HEK293 (cell line): ENCODE results near the gene ZNF576.

Source experiments
- EGR2 ChIP-seq: fragments of 450-650 bp; formaldehyde crosslinking; IDR thresholded peaks from 2 replicates; pipeline ENCODE4 v1.5.1; 2016; ENCODE audit warnings: low read depth, missing biosample characterization, missing genetic modification characterization
- KLF9 ChIP-seq: fragments of 450-650 bp; formaldehyde crosslinking; IDR thresholded peaks from 2 replicates; pipeline ENCODE4 v1.5.1; 2016; ENCODE audit warnings: missing biosample characterization, missing genetic modification characterization, low read depth
- PATZ1 ChIP-seq: fragments of 450-650 bp; formaldehyde crosslinking; IDR thresholded peaks from 2 replicates; pipeline ENCODE4 v1.5.1; 2016; ENCODE audit warnings: missing biosample characterization, missing genetic modification characterization
- PRDM10 ChIP-seq: fragments of 450-650 bp; formaldehyde crosslinking; IDR thresholded peaks from 2 replicates; pipeline ENCODE4 v1.5.1; 2016; ENCODE audit warnings: missing biosample characterization, missing genetic modification characterization
- REST ChIP-seq: fragments of 450-650 bp; formaldehyde crosslinking; IDR thresholded peaks from 2 replicates; pipeline ENCODE4 v1.5.1; 2016; ENCODE audit warnings: missing biosample characterization, missing genetic modification characterization
- SCRT1 ChIP-seq: fragments of 450-650 bp; formaldehyde crosslinking; IDR thresholded peaks from 2 replicates; pipeline ENCODE4 v1.5.1; 2016; ENCODE audit warnings: missing biosample characterization, missing genetic modification characterization, borderline replicate concordance
- SP2 ChIP-seq: fragments of 450-650 bp; formaldehyde crosslinking; IDR thresholded peaks from 2 replicates; pipeline ENCODE4 v1.5.1; 2016; ENCODE audit warnings: missing biosample characterization, missing genetic modification characterization
- YY2 ChIP-seq: fragments of 450-650 bp; formaldehyde crosslinking; IDR thresholded peaks from 2 replicates; pipeline ENCODE4 v1.5.1; 2016; ENCODE audit warnings: missing biosample characterization, missing genetic modification characterization
- ZBTB10 ChIP-seq: fragments of 450-650 bp; formaldehyde crosslinking; IDR thresholded peaks from 2 replicates; pipeline ENCODE4 v1.5.1; 2016; ENCODE audit warnings: missing biosample characterization, missing genetic modification characterization
- ZBTB48 ChIP-seq: fragments of 450-650 bp; formaldehyde crosslinking; IDR thresholded peaks from 2 replicates; pipeline ENCODE4 v1.5.1; 2016; ENCODE audit warnings: missing biosample characterization, missing genetic modification characterization
- ZFP37 ChIP-seq: fragments of 450-650 bp; formaldehyde crosslinking; IDR thresholded peaks from 2 replicates; pipeline ENCODE4 v1.5.1; 2016; ENCODE audit warnings: missing biosample characterization, missing genetic modification characterization
- ZNF23 ChIP-seq: fragments of 450-650 bp; formaldehyde crosslinking; IDR thresholded peaks from 2 replicates; pipeline ENCODE4 v1.5.1; 2016; ENCODE audit warnings: missing biosample characterization, missing genetic modification characterization, borderline replicate concordance
- ZNF623 ChIP-seq: fragments of 450-650 bp; formaldehyde crosslinking; IDR thresholded peaks from 2 replicates; pipeline ENCODE4 v1.5.1; 2016; ENCODE audit warnings: missing biosample characterization, missing genetic modification characterization
- TF ChIP-seq, protein P1 (sequence below): fragments of 450-650 bp; formaldehyde crosslinking; IDR thresholded peaks from 2 replicates; pipeline ENCODE4 v1.5.1; 2017; ENCODE audit warnings: missing biosample characterization, missing genetic modification characterization
- TF ChIP-seq, protein P2 (sequence below): sonication (generic); formaldehyde crosslinking; IDR thresholded peaks from 2 replicates; pipeline ENCODE4 v1.8.1; 2022; ENCODE audit warnings: mild to moderate bottlenecking, moderate library complexity, missing genetic modification reagents
- TF ChIP-seq, protein P3 (sequence below): fragments of 450-650 bp; formaldehyde crosslinking; conservative IDR thresholded peaks from 2 replicates; pipeline ENCODE4 v1.5.1; 2016; ENCODE audit warnings: low read depth, missing biosample characterization, missing genetic modification characterization

ZNF576 gene

GRCh38 chr19:43595999-43596841 lies at the start of gene ZNF576, which contains the start of gene IRGQ (continued):
- TF ChIP-seq ZFP37 (tag by site-specific recombination), result peak; percentile 95
- TF ChIP-seq, protein P1, sequence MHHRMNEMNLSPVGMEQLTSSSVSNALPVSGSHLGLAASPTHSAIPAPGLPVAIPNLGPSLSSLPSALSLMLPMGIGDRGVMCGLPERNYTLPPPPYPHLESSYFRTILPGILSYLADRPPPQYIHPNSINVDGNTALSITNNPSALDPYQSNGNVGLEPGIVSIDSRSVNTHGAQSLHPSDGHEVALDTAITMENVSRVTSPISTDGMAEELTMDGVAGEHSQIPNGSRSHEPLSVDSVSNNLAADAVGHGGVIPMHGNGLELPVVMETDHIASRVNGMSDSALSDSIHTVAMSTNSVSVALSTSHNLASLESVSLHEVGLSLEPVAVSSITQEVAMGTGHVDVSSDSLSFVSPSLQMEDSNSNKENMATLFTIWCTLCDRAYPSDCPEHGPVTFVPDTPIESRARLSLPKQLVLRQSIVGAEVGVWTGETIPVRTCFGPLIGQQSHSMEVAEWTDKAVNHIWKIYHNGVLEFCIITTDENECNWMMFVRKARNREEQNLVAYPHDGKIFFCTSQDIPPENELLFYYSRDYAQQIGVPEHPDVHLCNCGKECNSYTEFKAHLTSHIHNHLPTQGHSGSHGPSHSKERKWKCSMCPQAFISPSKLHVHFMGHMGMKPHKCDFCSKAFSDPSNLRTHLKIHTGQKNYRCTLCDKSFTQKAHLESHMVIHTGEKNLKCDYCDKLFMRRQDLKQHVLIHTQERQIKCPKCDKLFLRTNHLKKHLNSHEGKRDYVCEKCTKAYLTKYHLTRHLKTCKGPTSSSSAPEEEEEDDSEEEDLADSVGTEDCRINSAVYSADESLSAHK (tag by site-specific recombination), result 0 out of 2 replicates have a peak, but pooled peaks have one; percentile 47
- TF ChIP-seq ZNF23 (tag by site-specific recombination), result no peak
- peak; percentile 71 for TF ChIP-seq ZBTB10 (tag by site-specific recombination)
- TF ChIP-seq PRDM10 (tag by site-specific recombination), result peak; percentile 58
- TF ChIP-seq, protein P2, sequence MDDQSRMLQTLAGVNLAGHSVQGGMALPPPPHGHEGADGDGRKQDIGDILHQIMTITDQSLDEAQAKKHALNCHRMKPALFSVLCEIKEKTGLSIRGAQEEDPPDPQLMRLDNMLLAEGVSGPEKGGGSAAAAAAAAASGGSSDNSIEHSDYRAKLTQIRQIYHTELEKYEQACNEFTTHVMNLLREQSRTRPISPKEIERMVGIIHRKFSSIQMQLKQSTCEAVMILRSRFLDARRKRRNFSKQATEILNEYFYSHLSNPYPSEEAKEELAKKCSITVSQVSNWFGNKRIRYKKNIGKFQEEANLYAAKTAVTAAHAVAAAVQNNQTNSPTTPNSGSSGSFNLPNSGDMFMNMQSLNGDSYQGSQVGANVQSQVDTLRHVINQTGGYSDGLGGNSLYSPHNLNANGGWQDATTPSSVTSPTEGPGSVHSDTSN (CRISPR knock-in tag), result no peak
- peak; percentile 98 for TF ChIP-seq EGR2 (tag by site-specific recombination)
- peak; percentile 100 for TF ChIP-seq SCRT1 (tag by site-specific recombination)
- peak; percentile 77 for TF ChIP-seq SP2 (tag by site-specific recombination)
- peak; percentile 89 for TF ChIP-seq YY2 (tag by site-specific recombination)
- peak; percentile 100 for TF ChIP-seq KLF9 (tag by site-specific recombination)
- TF ChIP-seq PATZ1 (tag by site-specific recombination), result peak; percentile 87
- no peak; the same call in 1 of the 2 replicates for TF ChIP-seq ZNF623
- TF ChIP-seq, protein P3, sequence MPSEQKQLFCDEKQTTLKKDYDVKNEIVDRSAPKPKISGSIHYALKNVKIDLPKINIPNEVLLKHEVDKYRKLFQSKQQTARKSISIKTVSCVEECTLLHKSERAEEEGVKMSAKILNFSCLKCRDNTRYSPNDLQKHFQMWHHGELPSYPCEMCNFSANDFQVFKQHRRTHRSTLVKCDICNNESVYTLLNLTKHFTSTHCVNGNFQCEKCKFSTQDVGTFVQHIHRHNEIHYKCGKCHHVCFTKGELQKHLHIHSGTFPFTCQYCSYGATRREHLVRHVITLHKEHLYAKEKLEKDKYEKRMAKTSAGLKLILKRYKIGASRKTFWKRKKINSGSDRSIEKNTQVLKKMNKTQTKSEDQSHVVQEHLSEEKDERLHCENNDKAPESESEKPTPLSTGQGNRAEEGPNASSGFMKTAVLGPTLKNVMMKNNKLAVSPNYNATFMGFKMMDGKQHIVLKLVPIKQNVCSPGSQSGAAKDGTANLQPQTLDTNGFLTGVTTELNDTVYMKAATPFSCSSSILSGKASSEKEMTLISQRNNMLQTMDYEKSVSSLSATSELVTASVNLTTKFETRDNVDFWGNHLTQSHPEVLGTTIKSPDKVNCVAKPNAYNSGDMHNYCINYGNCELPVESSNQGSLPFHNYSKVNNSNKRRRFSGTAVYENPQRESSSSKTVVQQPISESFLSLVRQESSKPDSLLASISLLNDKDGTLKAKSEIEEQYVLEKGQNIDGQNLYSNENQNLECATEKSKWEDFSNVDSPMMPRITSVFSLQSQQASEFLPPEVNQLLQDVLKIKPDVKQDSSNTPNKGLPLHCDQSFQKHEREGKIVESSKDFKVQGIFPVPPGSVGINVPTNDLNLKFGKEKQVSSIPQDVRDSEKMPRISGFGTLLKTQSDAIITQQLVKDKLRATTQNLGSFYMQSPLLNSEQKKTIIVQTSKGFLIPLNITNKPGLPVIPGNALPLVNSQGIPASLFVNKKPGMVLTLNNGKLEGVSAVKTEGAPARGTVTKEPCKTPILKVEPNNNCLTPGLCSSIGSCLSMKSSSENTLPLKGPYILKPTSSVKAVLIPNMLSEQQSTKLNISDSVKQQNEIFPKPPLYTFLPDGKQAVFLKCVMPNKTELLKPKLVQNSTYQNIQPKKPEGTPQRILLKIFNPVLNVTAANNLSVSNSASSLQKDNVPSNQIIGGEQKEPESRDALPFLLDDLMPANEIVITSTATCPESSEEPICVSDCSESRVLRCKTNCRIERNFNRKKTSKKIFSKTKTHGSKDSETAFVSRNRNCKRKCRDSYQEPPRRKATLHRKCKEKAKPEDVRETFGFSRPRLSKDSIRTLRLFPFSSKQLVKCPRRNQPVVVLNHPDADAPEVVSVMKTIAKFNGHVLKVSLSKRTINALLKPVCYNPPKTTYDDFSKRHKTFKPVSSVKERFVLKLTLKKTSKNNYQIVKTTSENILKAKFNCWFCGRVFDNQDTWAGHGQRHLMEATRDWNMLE (tag by site-specific recombination), result peak; percentile 86; the same call in 1 of the 2 replicates
- peak; percentile 81 for TF ChIP-seq ZBTB48 (tag by site-specific recombination)
- TF ChIP-seq REST (tag by site-specific recombination), result peak; percentile 62
